Myocyte (in vitro differentiated cells): ENCODE data around the gene MAPK14. TPM values are rescaled to one million over a fixed set of nuclear protein-coding genes. Genes with fewer than 3 reads are reported as not detected.

ENCODE experiments used
- total RNA-seq: library from RNA; depleted of rRNA; stranded (reverse); fragments of >200 nt; gene quantifications from 2 replicates; pipeline ENCODE4 v1.2.3, GENCODE V29; 2014

Gene MAPK14
- total RNA-seq, 1 donor from 2014 or later: 55.7 TPM

Other genes with a start within 250 kb of the MAPK14 start
- not detected in 2 replicates for gene CLPSL1, start 246.8 kb upstream of the MAPK14 start, total RNA-seq
- not detected in 2 replicates for gene CLPS, start 230.5 kb upstream of the MAPK14 start, total RNA-seq
- gene LHFPL5, start 222.5 kb upstream of the MAPK14 start, total RNA-seq: not detected in 2 replicates
- 22.5 and 23.3 TPM in 2 replicates for gene SRPK1, start 106.7 kb upstream of the MAPK14 start, total RNA-seq
- not detected in 2 replicates for gene SLC26A8, start 3.2 kb upstream of the MAPK14 start, total RNA-seq
- 0.62 and 0.80 TPM in 2 replicates for gene MAPK13, start 102.7 kb downstream of the MAPK14 start, total RNA-seq
- gene BRPF3, start 168.9 kb downstream of the MAPK14 start, total RNA-seq: 18.5 and 23.2 TPM in 2 replicates
- gene PNPLA1, start 242.3 kb downstream of the MAPK14 start, total RNA-seq: not detected in 2 replicates